H1 (cell line): ENCODE results near the gene RAB14. TPM values are rescaled to one million over a fixed set of nuclear protein-coding genes. Genes with fewer than 3 reads are reported as not detected.

Experiments used
- CTCF ChIA-PET: fragments of 300-600 bp; sonication (Branson Sonifier 250); formaldehyde crosslinking; loops from one replicate; lab custom pipeline; 2021; ENCODE audit not compliant: partially characterized antibody; lab: Charles Lee
- POLR2A ChIA-PET: fragments of 300-600 bp; sonication (Branson Sonifier 250); formaldehyde crosslinking; loops from one replicate; lab custom pipeline; 2021; ENCODE audit warnings: inconsistent platforms; ENCODE audit not compliant: partially characterized antibody; lab: Charles Lee
- DNase-seq, 2 experiments: peaks; one replicate each; pipeline versions ENCODE4 v3.0.0 to v3.0.0-alpha.2; 2010 to 2022; ENCODE audit warnings: low spot score in 2 of 2, low read depth in 1 of 2, mixed read lengths in 1 of 2
- FAIRE-seq: peaks from 2 replicates; lab custom pipeline; 2011; peaks lifted over from hg19 to GRCh38; lab: Jason Lieb, UNC
- H2AFZ ChIP-seq: 2 replicates; pipeline ENCODE4 v1.8.1; 2012; ENCODE audit warnings: low read length, inconsistent platforms
- H2AK5ac ChIP-seq: 2 replicates; pipeline ENCODE4 v1.6.1; 2013; ENCODE audit warnings: low read depth, low read length
- H2BK120ac ChIP-seq: replicated peaks from 2 replicates; pipeline ENCODE3; 2013; ENCODE audit warnings: low read depth, low read length, inconsistent platforms
- H2BK12ac ChIP-seq: 2 replicates; pipeline ENCODE4 v1.6.1; 2013; ENCODE audit warnings: low read depth, low read length
- H2BK15ac ChIP-seq: 2 replicates; pipeline ENCODE4 v1.6.1; 2013; ENCODE audit warnings: low read length
- H2BK20ac ChIP-seq: 2 replicates; pipeline ENCODE4 v1.6.1; 2013; ENCODE audit warnings: low read length
- H2BK5ac ChIP-seq: 2 replicates; pipeline ENCODE4 v1.6.1; 2013; ENCODE audit warnings: low read depth, low read length
- H3K14ac ChIP-seq: 2 replicates; pipeline ENCODE4 v1.6.1; 2013; ENCODE audit warnings: inconsistent platforms; ENCODE audit not compliant: insufficient read length
- H3K18ac ChIP-seq: 2 replicates; pipeline ENCODE4 v1.6.1; 2013; ENCODE audit warnings: low read length; ENCODE audit errors: extremely low read depth
- H3K23ac ChIP-seq: 2 replicates; pipeline ENCODE4 v1.6.1; 2013; ENCODE audit warnings: inconsistent platforms; ENCODE audit not compliant: insufficient read length
- H3K23me2 ChIP-seq: 2 replicates; pipeline ENCODE4 v1.6.1; 2013; ENCODE audit warnings: low read depth, low read length
- H3K27ac ChIP-seq: 2 replicates; pipeline ENCODE4 v1.6.1; 2011; ENCODE audit warnings: low read depth, low read length, inconsistent platforms
- H3K27me3 ChIP-seq, 4 experiments: replicated peaks in 1 of 4; 1 replicate in 1 of 4; 2 replicates in 3 of 4; pipeline versions ENCODE4 v1.6.1 to v1.8.1; 2011 to 2013; ENCODE audit warnings: low read length in 3 of 4, mild to moderate bottlenecking in 3 of 4, inconsistent platforms in 2 of 4, mixed read lengths in 2 of 4, moderate library complexity in 1 of 4; ENCODE audit not compliant: control insufficient read depth in 3 of 4, insufficient read depth in 3 of 4; ENCODE audit errors: extremely low read depth in 1 of 4
- H3K36me3 ChIP-seq, 4 experiments: 2 replicates each; pipeline versions ENCODE4 v1.6.1 to v1.8.1; 2011 to 2013; ENCODE audit warnings: mild to moderate bottlenecking in 4 of 4, low read length in 3 of 4, moderate library complexity in 2 of 4, control low read depth in 1 of 4, inconsistent platforms in 1 of 4; ENCODE audit not compliant: insufficient read depth in 4 of 4, control insufficient read depth in 2 of 4
- H3K4ac ChIP-seq: replicated peaks from 2 replicates; pipeline ENCODE3; 2013; ENCODE audit warnings: low read length, low read depth, mixed read lengths, inconsistent platforms; ENCODE audit not compliant: insufficient read length
- H3K4me1 ChIP-seq, 4 experiments: replicated peaks in 1 of 4; 1 replicate in 1 of 4; 2 replicates in 3 of 4; pipeline versions ENCODE4 v1.6.1 to v1.8.1; 2011 to 2013; ENCODE audit warnings: low read length in 3 of 4, inconsistent platforms in 2 of 4, mixed read lengths in 1 of 4; ENCODE audit not compliant: insufficient read depth in 4 of 4, control insufficient read depth in 3 of 4
- H3K4me2 ChIP-seq, 2 experiments: 2 replicates each; pipeline versions ENCODE4 v1.6.1 to v1.8.1; 2011 to 2013; ENCODE audit warnings: low read depth in 2 of 2, low read length in 2 of 2, control low read depth in 1 of 2, inconsistent platforms in 1 of 2, mild to moderate bottlenecking in 1 of 2; ENCODE audit not compliant: insufficient read depth in 1 of 2
- H3K4me3 ChIP-seq, 4 experiments: fragments of 200-600, 300-600 bp in 1 of 4; sonication (generic), shearing (Covaris generic), sonication (Bioruptor Twin) in 1 of 4; 2 replicates each; pipeline versions ENCODE4 v1.5.1 to v1.8.1; 2011 to 2016; ENCODE audit warnings: low read length in 4 of 4, low read depth in 3 of 4, control low read depth in 2 of 4, inconsistent platforms in 2 of 4, mild to moderate bottlenecking in 2 of 4, mixed read lengths in 1 of 4, moderate library complexity in 1 of 4; ENCODE audit not compliant: insufficient read depth in 2 of 4; ENCODE audit errors: extremely low read depth in 1 of 4
- H3K56ac ChIP-seq: replicated peaks from 2 replicates; pipeline ENCODE3; 2013; ENCODE audit warnings: low read depth, mild to moderate bottlenecking, mixed read lengths, low read length, inconsistent platforms; ENCODE audit not compliant: insufficient read length
- H3K79me1 ChIP-seq: 2 replicates; pipeline ENCODE4 v1.6.1; 2013; ENCODE audit warnings: low read depth, low read length, control low read depth
- H3K79me2 ChIP-seq, 2 experiments: 2 replicates each; pipeline versions ENCODE4 v1.6.1 to v1.8.1; 2012 to 2013; ENCODE audit warnings: low read length in 2 of 2, mild to moderate bottlenecking in 2 of 2, inconsistent platforms in 1 of 2; ENCODE audit not compliant: insufficient read depth in 2 of 2, control insufficient read depth in 1 of 2
- H3K9ac ChIP-seq, 4 experiments: replicated peaks in 1 of 4; 1 replicate in 1 of 4; 2 replicates in 3 of 4; pipeline versions ENCODE4 v1.6.1 to v1.8.1; 2011 to 2013; ENCODE audit warnings: low read depth in 3 of 4, low read length in 3 of 4, control low read depth in 2 of 4, mild to moderate bottlenecking in 2 of 4, moderate library complexity in 2 of 4, inconsistent platforms in 1 of 4; ENCODE audit errors: extremely low read depth in 1 of 4
- H3K9me3 ChIP-seq, 2 experiments: 2 replicates each; pipeline versions ENCODE4 v1.6.1 to v1.8.1; 2012 to 2013; ENCODE audit warnings: mild to moderate bottlenecking in 2 of 2, moderate library complexity in 2 of 2, control low read depth in 1 of 2, inconsistent platforms in 1 of 2, low read depth in 1 of 2, low read length in 1 of 2, mixed read lengths in 1 of 2; ENCODE audit not compliant: insufficient read depth in 2 of 2
- H4K20me1 ChIP-seq, 2 experiments: replicated peaks in 1 of 2; 2 replicates each; pipeline versions ENCODE3 to v1.8.1; 2011 to 2013; ENCODE audit warnings: inconsistent platforms in 2 of 2, low read length in 2 of 2, mild to moderate bottlenecking in 1 of 2; ENCODE audit not compliant: insufficient read depth in 2 of 2, control insufficient read depth in 1 of 2
- H4K5ac ChIP-seq: 2 replicates; pipeline ENCODE4 v1.6.1; 2013; ENCODE audit warnings: low read length, low read depth, mixed read lengths, inconsistent platforms; ENCODE audit not compliant: insufficient read length
- H4K8ac ChIP-seq: 2 replicates; pipeline ENCODE4 v1.8.0; 2013; ENCODE audit warnings: mild to moderate bottlenecking, moderate library complexity, low read length, inconsistent platforms; ENCODE audit not compliant: insufficient read depth; ENCODE audit errors: extremely low read depth
- H4K91ac ChIP-seq: replicated peaks from 2 replicates; pipeline ENCODE3; 2013; ENCODE audit warnings: low read length, mixed read lengths, inconsistent platforms; ENCODE audit not compliant: insufficient read length
- ASH2L ChIP-seq: fragments of 200-600, 300-600 bp; sonication (generic); IDR thresholded peaks from one replicate; pipeline ENCODE4 v1.7.1; 2017; ENCODE audit warnings: low read length
- ATF3 ChIP-seq: IDR thresholded peaks from 2 replicates; pipeline ENCODE4 v1.6.1; 2011; ENCODE audit warnings: low read depth, mild to moderate bottlenecking, low read length; ENCODE audit not compliant: insufficient read depth
- E2F6 ChIP-seq: IDR thresholded peaks from 2 replicates; pipeline ENCODE4 v1.6.1; 2012; ENCODE audit warnings: inconsistent platforms
- GABPA ChIP-seq: IDR thresholded peaks from 2 replicates; pipeline ENCODE4 v1.6.1; 2011; ENCODE audit warnings: mild to moderate bottlenecking, low read length, moderate library complexity, borderline replicate concordance; ENCODE audit not compliant: insufficient read depth
- MAFK ChIP-seq: IDR thresholded peaks from 2 replicates; pipeline ENCODE4 v1.6.1; 2012; ENCODE audit warnings: low read depth, mild to moderate bottlenecking, improper control_type of control experiment, low read length
- WGBS, 2 experiments: shearing (Covaris generic) in 1 of 2; methylation state at CpG; one replicate each; pipeline versions ENCODE4 v1.1.6 to v1.1.7; 2013 to 2015; ENCODE audit warnings: low lambda C conversion rate in 2 of 2, mixed read lengths in 2 of 2, inconsistent platforms in 1 of 2, low coverage in 1 of 2, missing lambda C conversion rate in 1 of 2; ENCODE audit not compliant: insufficient replicate concordance in 2 of 2, insufficient coverage in 1 of 2, insufficient read length in 1 of 2; ENCODE audit errors: extremely low coverage in 1 of 2, missing lambda C conversion rate in 1 of 2; 5-methylcytosine and 5-hydroxymethylcytosine counted together
- long read RNA-seq, 2 experiments: library from RNA in 1 of 2; library from capped mRNA in 1 of 2; stranded (forward); transcript quantifications; one replicate each; pipeline ENCODE4 v2.0.0, GENCODE V29; 2021; ENCODE audit warnings: inconsistent platforms in 1 of 2
- polyA minus RNA-seq, 3 experiments: library from RNA; depleted of rRNA, polyadenylated mRNA; stranded (reverse); fragments of >200 nt; gene quantifications; 1 replicate in 2 of 3; 2 replicates in 1 of 3; pipeline ENCODE4 v1.2.3, GENCODE V29; 2011
- polyA plus RNA-seq, 7 experiments: library from polyadenylated mRNA; depleted of rRNA in 3 of 7; stranded (reverse) in 5 of 7; unstranded in 2 of 7; fragments of >200 nt in 5 of 7; fragments of 200-250 nt in 2 of 7; gene quantifications; 1 replicate in 5 of 7; 2 replicates in 1 of 7; 4 replicates in 1 of 7; pipeline versions ENCODE4 v1.2.1 to v1.2.3, GENCODE V29; 2011 to 2013; ENCODE audit warnings: missing spikeins in 2 of 7, mixed read lengths in 2 of 7
- total RNA-seq: library from RNA; stranded (reverse); fragmentation: NEBNext Ultra II Directional; extraction: Animal tissue kit (Norgen Biotek cat#: 25700); gene quantifications from 2 replicates; pipeline ENCODE4 v1.2.1, GENCODE V29; 2021

The RAB14 gene
- total RNA-seq (41.6 and 44.8 TPM in 2 replicates), polyA plus RNA-seq (2011; rRNA removed) (6.0 and 9.1 TPM in 2 replicates), polyA minus RNA-seq (2011; rRNA and poly(A)+ RNA removed) (8.3 and 8.6 TPM in 2 replicates)
- polyA plus RNA-seq (2011; cell fraction: cytosol; rRNA removed): 11.0 TPM
- polyA plus RNA-seq (2011; cell fraction: nucleus; rRNA removed): 3.4 TPM
- 14.6 to 24.2 TPM (median 17.6 TPM) in 4 replicates for polyA plus RNA-seq (2012, experiment 1 of 2)
- polyA plus RNA-seq (2012, experiment 2 of 2): 7.2 TPM
- 19.1 TPM for polyA plus RNA-seq (2013, experiment 1 of 2)
- polyA plus RNA-seq (2013, experiment 2 of 2): 19.2 TPM
- 9.4 TPM for polyA minus RNA-seq (2011; cell fraction: cytosol; rRNA and poly(A)+ RNA removed)
- polyA minus RNA-seq (2011; cell fraction: nucleus; rRNA and poly(A)+ RNA removed): 9.8 TPM
- long read RNA-seq, experiment 1, full-length matches to known transcripts: 27 of 78 reads
- long read RNA-seq, experiment 1, partial matches to known transcripts: 24 of 78 reads
- long read RNA-seq, experiment 1, other reads (novel, unspliced or antisense): 27 of 78 reads
- long read RNA-seq, experiment 2, full-length matches to known transcripts: 3 of 9 reads
- long read RNA-seq, experiment 2, partial matches to known transcripts: 1 of 9 reads
- long read RNA-seq, experiment 2, other reads (novel, unspliced or antisense): 5 of 9 reads

GRCh38 chr9:121201738-121202533 lies at the start of gene RAB14:
RAB14 (minus strand) TSS chr9:121201869; CDS start chr9:121193412, 8,457 bp downstream.
- peaks cover 2 to 6% (median 6%) of the 10 kb centered on the region in 4 experiments; a peak in 6 of 7 replicates for H3K4me1 ChIP-seq
- peak within 1 kb of the TSS; percentile 58 for H4K5ac ChIP-seq
- H3K4me2 ChIP-seq: peak within 1 kb of the TSS; percentile 87 to 94
- H2AFZ ChIP-seq: peak within 1 kb of the TSS; percentile 88
- H3K4me3 ChIP-seq: peak within 1 kb of the TSS; percentile 45 to 94 (median 66)
- ChIA-PET POLR2A (interaction anchor here (0.7 kb wide), 1 partner anchor 256 kb away, joined by 4 read pairs; no protein-coding TSS in a partner anchor), CTCF (interaction anchor here (0.9 to 2.5 kb wide), 4 partner anchors 12 to 32 kb away, joined by 3 to 8 read pairs (median 4); no protein-coding TSS in a partner anchor)
- peak within 1 kb of the TSS; percentile 58 to 86 (median 70); a peak in 6 of 7 replicates for H3K9ac ChIP-seq
- WGBS, 2 experiments: 12% methylated on average over 38 of the region's 55 CpGs; no CpG with 5 or more reads in 1 of the 2 experiments
- no peaks in the 10 kb centered on the region for H3K36me3 ChIP-seq
- 0 out of 2 replicates have a peak within 1 kb of the TSS, but pooled peaks have one; percentile 32 for H2BK12ac ChIP-seq
- peak within 1 kb of the TSS; percentile 58; the same call in 1 of the 2 replicates for H3K27ac ChIP-seq
- peak within 1 kb of the TSS; percentile 23; the same call in 1 of the 2 replicates for H2BK15ac ChIP-seq
- no peak within 1 kb of the TSS for H3K14ac ChIP-seq
- peak within 1 kb of the TSS; percentile 93 for H4K91ac ChIP-seq
- no peak within 1 kb of the TSS; the same call in 1 of the 2 replicates for H2AK5ac ChIP-seq
- peaks cover 5% of the 10 kb centered on the region; the same call in 1 of the 2 replicates for H3K79me1 ChIP-seq
- H2BK20ac ChIP-seq: no peak within 1 kb of the TSS
- H3K79me2 ChIP-seq: peaks cover 12 to 41% of the 10 kb centered on the region in 2 experiments; a peak in 3 of 4 replicates
- H3K23me2 ChIP-seq: peaks cover 8% of the 10 kb centered on the region
- H2BK120ac ChIP-seq: no peak within 1 kb of the TSS
- DNase-seq (peak; percentile 93 to 99), FAIRE-seq (no peak)
- H4K8ac ChIP-seq: peak within 1 kb of the TSS; percentile 87; the same call in 1 of the 2 replicates
- H3K27me3 ChIP-seq: peaks cover 0 to 3% (median 0%) of the 10 kb centered on the region in 4 experiments; a peak in 3 of 7 replicates
- no peaks in the 10 kb centered on the region for H3K9me3 ChIP-seq
- no peak within 1 kb of the TSS; the same call in 1 of the 2 replicates for H3K18ac ChIP-seq
- H4K20me1 ChIP-seq: peaks cover 3 to 5% of the 10 kb centered on the region in 2 experiments
- H3K23ac ChIP-seq: no peak within 1 kb of the TSS
- peak within 1 kb of the TSS; percentile 42 for H3K56ac ChIP-seq
- peak within 1 kb of the TSS; percentile 95 for H3K4ac ChIP-seq
- peak within 1 kb of the TSS; percentile 0; the same call in 1 of the 2 replicates for H2BK5ac ChIP-seq
- peak; percentile 93 for TF ChIP-seq ASH2L
- TF ChIP-seq ATF3: no peak
- no peak for TF ChIP-seq GABPA
- TF ChIP-seq MAFK: no peak
- 0 out of 2 replicates have a peak, but pooled peaks have one; percentile 22 for TF ChIP-seq E2F6
